ENCODE results near the gene ANKRD55.
A peak's percentile ranks its signal among the peaks of the same experiment; 100 is the strongest.
"Not testable (repeated sequence)": the region's sequence is repeated elsewhere in the genome, so short reads cannot be mapped to it uniquely, and the experiment has no call there.

Gene ANKRD55

DNA sequence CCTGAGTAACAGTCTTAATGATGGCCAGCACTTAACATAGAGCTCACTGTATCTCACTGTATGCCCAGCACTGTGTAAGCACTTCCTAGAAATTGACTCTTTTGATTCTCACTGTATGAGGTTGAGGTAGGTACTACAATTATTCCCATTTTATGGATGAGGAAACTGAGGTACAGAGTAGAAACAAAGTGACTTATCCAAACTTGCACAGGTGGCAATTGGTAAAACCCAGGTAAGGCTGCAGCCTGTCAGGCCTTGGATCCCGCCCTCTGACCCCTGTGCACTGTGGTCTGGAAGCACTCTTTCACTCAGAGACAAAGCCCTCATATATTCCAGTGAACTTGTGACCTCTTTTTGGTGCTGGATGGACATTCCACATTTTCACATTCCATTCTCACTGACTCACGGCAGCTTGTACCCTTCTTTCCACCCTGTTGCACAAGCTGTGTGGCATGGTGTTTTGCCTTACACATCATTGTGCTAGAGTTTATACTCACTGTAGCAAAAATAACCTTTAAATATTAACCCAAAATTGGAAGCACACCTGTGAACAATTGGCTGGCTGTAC is 21.7 kb downstream of the ANKRD55 start:
- peak overlapping the region; percentile 75 for H3K27ac ChIP-seq (ENCODE audit: low read depth, low read length)
- no peak overlapping the region for H2AFZ ChIP-seq (ENCODE audit: low read length, unreplicated experiment)
- H3K4me1 ChIP-seq (ENCODE audit: control insufficient read depth, insufficient read depth, low read length, unreplicated experiment) = peaks cover 33% of the 10 kb centered on the region

DNA sequence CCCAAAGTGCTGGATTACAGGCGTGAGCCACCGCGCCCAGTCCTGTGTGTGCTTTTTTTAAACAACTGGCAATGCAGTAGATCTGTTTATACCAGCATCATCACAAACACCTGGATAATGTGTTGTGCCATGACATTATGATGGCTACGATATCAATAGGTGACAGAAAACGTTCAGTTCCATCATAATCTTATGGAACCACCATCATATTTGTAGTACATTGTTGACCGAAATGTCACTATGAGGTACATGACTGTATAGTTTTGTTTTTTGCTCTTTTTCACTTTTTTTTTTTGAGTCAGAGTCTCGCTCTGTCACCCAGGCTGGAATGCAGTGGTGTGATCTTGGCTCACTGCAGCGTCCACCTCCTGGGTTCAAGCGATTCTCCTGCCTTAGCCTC is 24.4 kb downstream of the ANKRD55 start:
- H3K27me3 ChIP-seq (ENCODE audit: insufficient read depth, low read length) = no peaks in the 10 kb centered on the region
- no peak overlapping the region for H3K27ac ChIP-seq (ENCODE audit: low read depth, low read length)
- H3K4me1 ChIP-seq (ENCODE audit: control insufficient read depth, insufficient read depth, low read length, unreplicated experiment) = peaks cover 46% of the 10 kb centered on the region
- no peak overlapping the region for H3K4me3 ChIP-seq (ENCODE audit: low read depth, low read length)
- H3K36me3 ChIP-seq (ENCODE audit: insufficient read depth, low read length) = no peaks in the 10 kb centered on the region
- no peaks in the 10 kb centered on the region for H3K79me2 ChIP-seq (ENCODE audit: control insufficient read depth, insufficient read depth, low read length, unreplicated experiment)
- H2AFZ ChIP-seq (ENCODE audit: low read length, unreplicated experiment) = no peak overlapping the region

More for the DNA sequence above, 21.7 kb downstream of the ANKRD55 start:
- Histone ChIP-seq H3K79me2 (ENCODE audit: control insufficient read depth, insufficient read depth, low read length, unreplicated experiment) (no peaks in the 10 kb centered on the region), H3K36me3 (ENCODE audit: insufficient read depth, low read length) (no peaks in the 10 kb centered on the region), H3K27me3 (ENCODE audit: insufficient read depth, low read length) (no peaks in the 10 kb centered on the region), H3K4me3 (ENCODE audit: low read depth, low read length) (no peak overlapping the region)

DNA sequence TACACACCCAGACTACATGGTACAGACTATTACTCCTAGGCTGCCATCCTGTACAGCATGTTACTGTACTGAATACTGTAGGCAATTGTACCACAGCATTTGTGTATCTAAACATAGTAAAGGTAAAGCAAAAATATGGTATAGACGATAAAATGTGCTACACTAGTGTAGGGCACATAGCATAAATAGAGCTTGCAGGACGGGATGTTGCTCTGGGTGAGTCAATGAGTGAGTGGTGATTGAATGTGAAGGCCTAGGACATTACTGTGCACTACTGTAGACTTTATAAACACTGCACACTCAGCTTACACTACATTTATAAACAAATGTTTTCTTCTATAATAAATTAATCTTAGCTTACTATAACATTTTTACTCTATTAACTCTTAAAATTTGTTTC is 25.6 kb downstream of the ANKRD55 start:
- peak overlapping the region; percentile 65 for H3K27ac ChIP-seq (ENCODE audit: low read depth, low read length)
- peaks cover 45% of the 10 kb centered on the region for H3K4me1 ChIP-seq (ENCODE audit: control insufficient read depth, insufficient read depth, low read length, unreplicated experiment)
- H3K27me3 ChIP-seq (ENCODE audit: insufficient read depth, low read length) = no peaks in the 10 kb centered on the region

DNA sequence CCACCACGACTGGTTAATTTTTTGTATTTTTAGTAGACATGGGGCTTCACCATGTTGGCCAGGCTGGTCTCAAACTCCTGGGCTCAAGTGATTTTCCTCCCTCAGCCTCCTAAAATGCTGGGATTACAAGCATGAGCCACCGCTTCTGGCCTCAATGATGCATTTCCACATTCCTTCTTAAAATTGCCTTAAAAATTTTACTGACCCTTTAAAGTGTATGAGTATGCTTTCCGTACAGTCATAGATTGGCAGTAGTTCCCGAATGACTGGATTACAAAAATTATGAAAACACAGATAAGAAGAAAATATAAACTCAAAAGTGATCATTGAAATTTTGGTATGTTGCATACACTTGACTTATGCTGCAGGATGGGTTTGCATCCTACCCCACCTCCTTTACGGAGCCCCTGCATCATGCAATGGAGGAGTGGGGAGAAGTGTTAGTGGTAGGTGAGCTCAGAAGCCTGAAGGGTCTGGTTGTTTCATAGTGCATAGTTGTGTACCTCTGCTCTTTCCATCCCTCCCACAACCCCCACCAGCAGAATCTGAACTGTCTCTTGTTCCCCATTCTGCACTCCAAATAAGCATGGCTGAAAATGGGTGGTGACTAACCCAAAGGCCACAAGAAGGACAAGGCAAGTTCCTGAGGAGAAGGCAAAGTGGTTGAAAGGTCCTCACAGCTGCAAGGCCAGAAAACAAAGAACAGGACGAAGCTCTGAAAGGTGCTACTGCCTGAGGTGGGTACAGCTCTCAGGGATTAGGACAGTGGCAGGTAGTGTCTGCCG is 26.8 kb downstream of the ANKRD55 start:
- H2AFZ ChIP-seq (ENCODE audit: low read length, unreplicated experiment) = peak overlapping the region; percentile 71
- H3K27ac ChIP-seq (ENCODE audit: low read depth, low read length) = peak overlapping the region; percentile 65
- H3K27me3 ChIP-seq (ENCODE audit: insufficient read depth, low read length) = no peaks in the 10 kb centered on the region
- no peak overlapping the region for H3K4me3 ChIP-seq (ENCODE audit: low read depth, low read length)
- peaks cover 38% of the 10 kb centered on the region for H3K4me1 ChIP-seq (ENCODE audit: control insufficient read depth, insufficient read depth, low read length, unreplicated experiment)
- H3K36me3 ChIP-seq (ENCODE audit: insufficient read depth, low read length) = no peaks in the 10 kb centered on the region
- H3K79me2 ChIP-seq (ENCODE audit: control insufficient read depth, insufficient read depth, low read length, unreplicated experiment) = no peaks in the 10 kb centered on the region

More for the DNA sequence above, 25.6 kb downstream of the ANKRD55 start:
- H2AFZ ChIP-seq (ENCODE audit: low read length, unreplicated experiment) = peak overlapping the region; percentile 71
- no peaks in the 10 kb centered on the region for H3K79me2 ChIP-seq (ENCODE audit: control insufficient read depth, insufficient read depth, low read length, unreplicated experiment)
- H3K36me3 ChIP-seq (ENCODE audit: insufficient read depth, low read length) = no peaks in the 10 kb centered on the region
- no peak overlapping the region for H3K4me3 ChIP-seq (ENCODE audit: low read depth, low read length)

DNA sequence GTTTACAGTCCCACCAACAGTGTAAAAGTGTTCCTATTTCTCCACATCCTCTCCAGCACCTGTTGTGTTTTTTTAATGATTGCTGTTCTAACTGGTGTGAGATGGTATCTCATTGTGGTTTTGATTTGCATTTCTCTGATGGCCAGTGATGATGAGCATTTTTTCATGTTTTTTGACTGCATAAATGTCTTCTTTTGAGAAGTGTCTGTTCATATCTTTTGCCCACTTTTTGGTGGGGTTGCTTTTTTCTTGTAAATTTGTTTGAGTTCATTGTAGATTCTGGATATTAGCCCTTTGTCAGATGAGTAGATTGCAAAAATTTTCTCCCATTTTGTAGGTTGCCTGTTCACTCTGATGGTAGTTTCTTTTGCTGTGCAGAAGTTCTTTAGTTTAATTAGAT is 29.2 kb downstream of the ANKRD55 start:
- not testable (repeated sequence) for H3K4me3 ChIP-seq (ENCODE audit: low read depth, low read length); H3K36me3 ChIP-seq (ENCODE audit: insufficient read depth, low read length); H2AFZ ChIP-seq (ENCODE audit: low read length, unreplicated experiment); H3K27ac ChIP-seq (ENCODE audit: low read depth, low read length); H3K27me3 ChIP-seq (ENCODE audit: insufficient read depth, low read length); H3K79me2 ChIP-seq (ENCODE audit: control insufficient read depth, insufficient read depth, low read length, unreplicated experiment)
- H3K4me1 ChIP-seq (ENCODE audit: control insufficient read depth, insufficient read depth, low read length, unreplicated experiment) = peaks cover 29% of the 10 kb centered on the region

DNA sequence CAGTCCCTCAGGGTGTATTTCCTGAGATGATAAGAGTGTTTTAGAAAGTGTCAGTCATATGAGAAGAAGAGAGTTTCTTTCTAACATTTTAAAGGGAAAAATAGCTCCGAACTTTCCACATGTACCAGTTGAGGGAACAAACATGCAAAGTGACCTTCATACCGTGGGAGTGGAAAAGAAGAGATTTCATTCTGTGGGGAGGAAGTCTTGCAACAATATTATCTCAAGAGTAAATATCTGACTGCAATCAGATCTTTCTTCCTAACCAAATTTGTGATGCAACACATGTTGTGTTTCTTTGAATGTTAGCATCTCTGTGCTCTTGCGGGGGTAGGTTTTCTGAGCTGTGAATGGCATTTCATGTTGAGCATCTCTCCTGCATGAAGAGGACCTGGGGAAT is 30.6 kb downstream of the ANKRD55 start:
- Histone ChIP-seq H3K36me3 (ENCODE audit: insufficient read depth, low read length) (no peaks in the 10 kb centered on the region), H3K4me3 (ENCODE audit: low read depth, low read length) (no peak overlapping the region), H3K27ac (ENCODE audit: low read depth, low read length) (no peak overlapping the region), H3K4me1 (ENCODE audit: control insufficient read depth, insufficient read depth, low read length, unreplicated experiment) (peaks cover 27% of the 10 kb centered on the region), H3K27me3 (ENCODE audit: insufficient read depth, low read length) (no peaks in the 10 kb centered on the region), H3K79me2 (ENCODE audit: control insufficient read depth, insufficient read depth, low read length, unreplicated experiment) (no peaks in the 10 kb centered on the region), H2AFZ (ENCODE audit: low read length, unreplicated experiment) (no peak overlapping the region)

DNA sequence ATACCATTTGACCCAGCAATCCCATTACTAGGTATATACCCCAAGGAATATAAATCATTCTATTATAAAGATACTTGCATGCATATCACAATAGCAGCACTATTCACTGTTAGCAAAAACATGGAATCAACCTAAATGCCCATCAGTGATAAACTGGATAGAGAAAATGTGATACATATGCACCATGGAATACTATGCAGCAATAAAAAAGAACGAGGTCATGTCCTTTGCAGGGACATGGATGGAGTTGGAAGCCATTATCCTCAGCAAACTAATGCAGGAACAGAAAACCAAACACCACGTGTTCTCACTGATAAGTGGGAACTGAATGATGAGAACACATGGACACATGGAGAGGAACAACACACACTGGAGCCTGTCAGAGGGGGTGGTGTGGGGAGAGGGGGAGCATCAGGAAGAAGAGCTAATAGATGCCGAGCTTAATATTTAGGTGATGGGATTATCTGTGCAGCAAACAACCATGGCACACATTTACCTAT is 31.3 kb downstream of the ANKRD55 start:
- not testable (repeated sequence) for H2AFZ ChIP-seq (ENCODE audit: low read length, unreplicated experiment); H3K79me2 ChIP-seq (ENCODE audit: control insufficient read depth, insufficient read depth, low read length, unreplicated experiment); H3K27ac ChIP-seq (ENCODE audit: low read depth, low read length); H3K36me3 ChIP-seq (ENCODE audit: insufficient read depth, low read length); H3K27me3 ChIP-seq (ENCODE audit: insufficient read depth, low read length); H3K4me3 ChIP-seq (ENCODE audit: low read depth, low read length)
- H3K4me1 ChIP-seq (ENCODE audit: control insufficient read depth, insufficient read depth, low read length, unreplicated experiment) = peaks cover 21% of the 10 kb centered on the region

DNA sequence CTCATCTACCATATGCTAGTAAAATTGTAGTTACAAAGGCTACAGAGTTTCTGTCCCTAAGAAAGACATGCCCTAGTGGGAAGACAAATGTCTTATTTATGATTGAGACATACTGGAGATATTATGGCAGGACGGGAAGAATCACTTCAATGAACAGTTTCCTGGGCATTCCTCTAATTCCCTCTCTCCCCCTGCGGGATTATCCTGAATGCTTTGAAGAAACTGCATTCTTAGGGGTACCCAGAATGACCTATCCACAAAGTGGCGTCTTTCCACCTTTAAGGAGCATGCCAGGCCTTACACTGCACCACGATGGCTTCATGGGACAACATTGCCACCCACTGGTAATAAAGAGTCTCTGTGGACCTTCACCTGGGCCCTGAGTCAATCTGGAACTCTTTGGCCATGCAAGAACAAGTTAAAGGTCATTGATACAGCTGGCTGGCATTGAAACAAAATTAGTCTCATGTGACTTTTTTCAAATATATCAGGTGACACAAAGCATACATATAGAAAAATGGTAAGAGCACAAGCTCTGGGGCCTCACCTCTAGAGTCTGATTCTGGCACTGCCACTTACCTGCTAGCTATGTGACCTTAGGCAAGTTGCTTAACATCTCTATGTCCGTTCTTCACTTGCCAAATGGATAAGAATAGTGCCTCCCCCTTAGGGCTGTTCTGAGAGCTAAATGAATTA is 32.0 kb downstream of the ANKRD55 start:
- H3K27ac ChIP-seq (ENCODE audit: low read depth, low read length) = no peak overlapping the region
- no peaks in the 10 kb centered on the region for H3K36me3 ChIP-seq (ENCODE audit: insufficient read depth, low read length)
- H3K27me3 ChIP-seq (ENCODE audit: insufficient read depth, low read length) = no peaks in the 10 kb centered on the region
- H3K4me3 ChIP-seq (ENCODE audit: low read depth, low read length) = no peak overlapping the region
- no peaks in the 10 kb centered on the region for H3K79me2 ChIP-seq (ENCODE audit: control insufficient read depth, insufficient read depth, low read length, unreplicated experiment)
- H3K4me1 ChIP-seq (ENCODE audit: control insufficient read depth, insufficient read depth, low read length, unreplicated experiment) = peaks cover 14% of the 10 kb centered on the region
- no peak overlapping the region for H2AFZ ChIP-seq (ENCODE audit: low read length, unreplicated experiment)

DNA sequence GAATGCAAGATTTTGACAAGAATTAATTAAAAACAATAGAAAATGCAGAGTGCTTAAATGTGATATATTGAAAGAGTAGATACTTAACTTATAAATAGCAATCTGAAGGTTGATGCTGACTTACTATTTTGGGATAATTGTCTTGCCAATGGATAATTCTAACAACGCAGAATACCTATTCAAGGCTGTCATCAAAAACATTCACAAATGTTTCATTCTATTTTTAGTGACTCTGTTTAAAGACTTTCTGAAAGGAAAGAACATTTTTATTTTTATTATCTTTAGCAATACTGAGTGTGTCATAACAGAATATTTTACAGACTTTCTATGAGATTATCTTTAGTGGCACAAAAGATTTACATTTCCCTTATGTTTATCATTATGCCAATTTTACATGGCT is 38.1 kb downstream of the ANKRD55 start:
- Histone ChIP-seq H2AFZ (ENCODE audit: low read length, unreplicated experiment) (no peak overlapping the region), H3K27ac (ENCODE audit: low read depth, low read length) (no peak overlapping the region), H3K79me2 (ENCODE audit: control insufficient read depth, insufficient read depth, low read length, unreplicated experiment) (no peaks in the 10 kb centered on the region), H3K4me3 (ENCODE audit: low read depth, low read length) (no peak overlapping the region), H3K27me3 (ENCODE audit: insufficient read depth, low read length) (no peaks in the 10 kb centered on the region), H3K36me3 (ENCODE audit: insufficient read depth, low read length) (no peaks in the 10 kb centered on the region), H3K4me1 (ENCODE audit: control insufficient read depth, insufficient read depth, low read length, unreplicated experiment) (peaks cover 7% of the 10 kb centered on the region)

DNA sequence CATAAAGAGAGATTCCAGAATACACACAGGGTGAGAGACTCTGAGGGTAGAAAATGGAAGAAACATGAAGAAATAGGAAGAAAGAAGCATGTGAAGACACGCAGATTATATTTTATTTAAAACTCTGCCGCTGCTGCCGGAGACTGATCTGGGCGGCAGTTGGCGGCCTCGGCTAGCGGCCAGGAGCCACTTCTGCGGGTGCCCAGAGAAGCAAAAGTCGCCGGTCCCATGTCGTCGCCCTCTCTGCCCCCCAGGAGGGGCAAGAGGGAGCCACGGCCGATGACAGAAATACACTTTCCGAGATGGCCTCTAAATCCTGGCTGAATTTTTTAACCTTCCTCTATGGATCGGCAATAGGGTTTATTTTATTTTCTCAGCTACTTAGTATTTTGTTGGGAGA is 40.9 kb downstream of the ANKRD55 start:
- H3K27me3 ChIP-seq (ENCODE audit: insufficient read depth, low read length) = no peaks in the 10 kb centered on the region
- no peaks in the 10 kb centered on the region for H3K36me3 ChIP-seq (ENCODE audit: insufficient read depth, low read length)
- H3K4me3 ChIP-seq (ENCODE audit: low read depth, low read length) = no peak overlapping the region
- H3K4me1 ChIP-seq (ENCODE audit: control insufficient read depth, insufficient read depth, low read length, unreplicated experiment) = peaks cover 7% of the 10 kb centered on the region
- H3K79me2 ChIP-seq (ENCODE audit: control insufficient read depth, insufficient read depth, low read length, unreplicated experiment) = no peaks in the 10 kb centered on the region
- no peak overlapping the region for H2AFZ ChIP-seq (ENCODE audit: low read length, unreplicated experiment)
- H3K27ac ChIP-seq (ENCODE audit: low read depth, low read length) = no peak overlapping the region

All from ACC112 (cell line).